GM21529 (cell line): ENCODE measurements around the gene NOC2L.

Experiments
- ATAC-seq: cut with Tn5 transposase; IDR thresholded peaks from one replicate; pipeline ENCODE4 v1.9.1; 2021; ENCODE audit not compliant: unreplicated experiment

NOC2L gene

DNA sequence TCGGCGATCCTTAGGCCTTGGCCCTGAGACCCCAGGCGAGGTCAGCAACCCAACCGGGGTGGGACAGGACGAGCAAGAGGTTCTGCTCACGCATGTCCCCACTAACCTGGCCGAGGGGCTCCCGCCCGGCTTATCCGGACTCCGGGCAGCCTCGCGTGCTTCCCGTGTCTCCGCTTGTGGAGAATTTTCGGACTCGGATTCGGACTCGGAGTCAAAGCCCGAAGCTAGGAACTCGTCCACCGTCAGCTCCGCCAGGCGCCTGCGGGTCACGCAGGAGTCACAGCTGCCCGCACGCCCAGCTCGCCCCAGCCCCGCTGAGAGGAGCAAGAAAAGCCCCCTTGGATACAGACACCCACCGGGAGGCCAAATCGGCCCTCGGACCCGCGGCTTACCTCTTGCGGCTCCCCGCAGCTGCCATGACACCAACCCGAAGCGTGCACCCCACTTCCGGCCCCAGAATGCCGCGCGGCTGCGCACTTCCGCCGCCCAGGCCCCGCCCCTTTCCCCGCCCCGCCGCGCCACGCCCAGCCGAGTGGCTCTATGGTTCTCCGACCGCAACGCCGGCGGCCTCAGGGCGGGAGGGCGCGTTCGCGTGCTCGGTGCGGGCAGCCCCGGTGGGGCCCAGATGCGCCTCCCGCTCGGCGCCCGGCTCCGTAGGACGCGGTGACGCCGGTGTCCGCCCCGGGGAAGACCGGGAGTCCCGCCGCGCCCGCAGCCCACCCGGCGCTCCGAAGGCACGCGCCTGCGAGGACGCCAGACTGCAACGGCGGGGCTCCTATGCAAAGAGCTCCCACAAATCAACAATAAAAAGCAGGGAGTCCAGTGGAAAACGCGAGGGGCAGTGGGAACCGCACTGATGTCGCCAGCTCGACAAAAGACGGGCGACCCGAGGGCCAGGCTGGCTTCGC is at the start of gene NOC2L:
Gene NOC2L (minus strand): TSS at position 434 of the 908 bp plus-strand sequence. CDS start 16 bp downstream, at position 418.
- ATAC-seq: peak; percentile 69

DNA sequence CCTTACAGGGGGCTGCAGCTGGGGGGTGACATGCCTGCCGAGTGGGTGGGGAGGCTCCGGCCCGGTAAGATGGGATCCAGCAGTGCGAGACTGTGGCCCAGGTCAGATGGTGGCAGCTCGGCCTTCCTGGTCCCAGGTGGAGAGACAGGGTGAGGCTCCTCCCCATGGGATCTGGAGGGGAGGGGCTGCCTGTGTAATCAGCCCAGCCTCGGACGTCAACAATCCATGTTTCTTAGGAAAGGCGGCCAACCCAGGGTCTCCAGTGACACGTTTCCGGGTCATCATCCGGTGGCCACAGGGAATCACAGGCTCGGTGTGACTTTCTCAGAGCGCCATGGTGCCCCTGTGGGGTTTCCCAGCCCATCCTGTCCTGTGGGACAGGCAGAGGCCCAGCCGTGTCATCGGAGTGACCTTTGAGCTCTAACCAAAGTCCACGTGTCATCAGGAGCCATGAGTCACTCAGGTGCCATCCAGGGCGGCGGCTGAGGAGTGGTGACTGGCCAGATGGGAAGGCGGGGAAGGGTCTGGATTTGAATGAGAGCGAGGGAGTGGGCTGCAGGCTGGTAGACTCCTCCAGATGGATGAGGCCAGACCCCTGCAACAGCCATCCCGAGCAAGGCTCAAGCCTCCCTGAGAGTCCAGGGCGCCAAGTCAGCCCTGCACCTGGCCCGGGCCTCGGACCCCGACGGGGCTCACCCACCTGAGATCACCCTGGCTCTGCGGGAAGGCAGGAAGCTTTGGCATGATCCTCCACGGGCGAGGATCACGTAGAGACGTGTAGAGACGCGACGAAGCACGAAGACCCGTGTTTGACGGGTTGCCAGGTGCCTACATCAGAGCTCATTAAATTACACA is 47.5 kb upstream of the NOC2L start:
- no peak for ATAC-seq

- no peak for ATAC-seq
Measured at GRCh38 chr1:1005774-1006304, 46.8 kb upstream of the NOC2L start.

DNA sequence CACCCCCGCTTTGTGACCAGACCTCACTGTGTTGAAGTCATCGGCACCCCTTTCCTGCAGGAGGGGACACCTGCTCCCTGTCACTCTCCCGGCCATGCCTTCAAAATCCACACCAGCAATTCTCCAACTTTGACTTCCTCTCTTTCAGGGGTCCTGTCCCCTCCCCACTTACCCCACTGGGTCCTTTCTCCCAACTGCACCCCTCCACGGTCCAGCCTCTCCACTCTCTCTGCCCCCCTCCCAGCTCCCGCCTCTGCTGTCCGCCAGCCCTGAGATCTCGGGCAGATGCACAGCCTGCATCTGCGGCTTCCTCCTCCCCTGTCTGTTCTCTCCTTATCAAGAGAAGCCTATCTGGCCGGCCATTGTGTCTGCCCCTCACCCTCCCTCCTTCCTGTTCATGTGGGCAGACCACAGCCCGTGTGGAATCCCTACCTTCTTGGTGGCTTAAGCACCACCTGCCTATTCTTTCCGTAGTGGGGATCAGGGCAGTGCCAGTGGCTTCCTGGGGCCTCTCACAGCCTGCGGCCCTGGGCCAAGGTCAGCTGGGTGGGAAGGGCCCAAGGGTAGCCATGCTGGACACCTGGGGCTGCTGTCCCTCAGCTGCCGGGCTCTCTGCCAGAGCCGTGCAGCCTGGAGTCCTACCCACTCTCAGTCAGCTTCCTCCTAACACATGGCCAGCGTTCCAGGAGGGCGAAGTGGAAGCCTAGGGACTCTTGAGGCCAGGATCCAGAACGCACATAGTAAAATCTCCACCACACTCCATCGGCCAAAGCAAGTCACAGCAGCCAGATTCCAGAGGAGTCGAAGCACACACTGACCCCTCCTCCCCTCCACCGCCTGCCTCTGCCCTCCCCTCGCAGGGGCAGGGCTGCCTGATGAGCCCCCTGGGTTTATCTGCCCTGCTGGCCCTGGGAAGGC is 46.0 kb upstream of the NOC2L start:
- ATAC-seq: no peak

- ATAC-seq: no peak
Measured at GRCh38 chr1:1004420-1004779, 45.3 kb upstream of the NOC2L start.

DNA sequence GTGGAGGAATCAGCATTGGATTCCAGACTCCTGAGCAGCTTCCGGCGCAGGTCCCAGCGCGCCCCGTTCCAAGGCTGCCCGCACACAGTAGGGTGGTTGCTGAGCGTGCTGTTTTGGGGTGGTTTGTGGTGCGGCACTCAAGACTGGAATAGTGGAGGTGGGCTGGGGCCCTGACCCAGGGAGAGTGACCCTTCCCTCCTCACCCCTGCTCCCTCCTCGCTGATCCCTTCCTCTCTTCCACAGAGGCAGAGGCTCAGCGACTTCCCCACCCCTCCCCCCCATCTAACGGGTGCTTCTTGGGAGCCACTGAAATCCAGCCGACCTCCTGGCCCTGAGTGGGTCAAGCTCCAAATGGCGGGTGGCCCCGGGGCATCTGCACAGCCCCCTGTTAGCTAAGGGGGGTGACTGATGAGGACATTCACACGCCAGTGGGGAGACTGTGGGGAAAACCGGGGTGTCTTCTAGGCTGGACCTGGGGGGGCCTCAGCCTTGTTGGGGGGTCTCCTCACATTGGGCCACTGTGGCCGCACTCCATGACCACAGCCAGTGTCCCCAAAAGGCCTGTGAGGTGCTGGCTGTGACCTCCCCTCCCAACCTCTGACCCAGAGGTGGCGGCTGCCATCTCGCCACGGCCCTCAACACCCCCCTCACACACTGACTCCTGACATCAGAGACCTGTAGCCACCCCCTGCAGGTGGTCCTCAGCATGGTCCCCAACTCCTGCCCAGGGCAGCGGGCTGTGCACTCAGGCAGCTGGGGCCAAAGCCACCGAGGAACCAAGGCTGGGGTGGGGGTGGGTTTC is 44.8 kb upstream of the NOC2L start:
- ATAC-seq: no peak

DNA sequence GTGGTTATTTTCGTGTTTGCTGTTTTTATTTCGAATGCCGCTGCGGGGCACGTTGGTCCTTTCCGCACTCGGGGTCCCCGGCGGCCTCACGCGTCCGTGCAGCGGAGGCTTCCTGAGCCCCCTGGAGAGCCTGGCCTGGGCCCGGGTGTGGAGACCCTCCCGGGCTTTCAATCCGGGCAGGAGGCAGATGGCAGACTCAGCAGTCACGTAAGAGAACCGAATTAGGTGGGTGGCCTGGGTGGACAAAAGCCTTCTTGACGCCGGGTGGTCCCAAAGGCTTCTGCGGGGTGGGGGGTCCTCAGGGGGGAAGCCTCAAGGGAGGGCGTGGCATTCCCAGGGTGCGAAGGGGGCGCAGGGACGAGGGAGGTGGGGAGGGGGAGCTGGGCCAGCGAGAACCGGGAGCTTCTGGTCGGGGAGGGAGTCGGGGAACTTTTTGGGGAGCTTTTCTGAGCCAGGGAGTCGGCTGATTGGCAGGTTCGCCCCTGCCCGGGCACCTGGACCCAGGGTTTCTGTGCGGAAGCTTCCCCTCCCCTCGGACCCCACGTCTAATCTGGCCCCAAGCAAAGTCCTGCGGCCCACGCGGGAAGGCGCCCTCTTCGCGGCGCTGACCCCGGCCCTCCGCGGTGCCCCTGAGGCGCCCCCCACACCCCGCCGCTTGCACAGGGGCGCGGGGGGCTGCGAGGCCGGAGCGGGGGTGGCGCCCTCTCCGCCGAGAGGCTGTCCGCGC is 42.2 kb upstream of the NOC2L start:
- ATAC-seq: no peak

- ATAC-seq: peak; percentile 10
Measured at GRCh38 chr1:1000357-1001056, 41.5 kb upstream of the NOC2L start.

DNA sequence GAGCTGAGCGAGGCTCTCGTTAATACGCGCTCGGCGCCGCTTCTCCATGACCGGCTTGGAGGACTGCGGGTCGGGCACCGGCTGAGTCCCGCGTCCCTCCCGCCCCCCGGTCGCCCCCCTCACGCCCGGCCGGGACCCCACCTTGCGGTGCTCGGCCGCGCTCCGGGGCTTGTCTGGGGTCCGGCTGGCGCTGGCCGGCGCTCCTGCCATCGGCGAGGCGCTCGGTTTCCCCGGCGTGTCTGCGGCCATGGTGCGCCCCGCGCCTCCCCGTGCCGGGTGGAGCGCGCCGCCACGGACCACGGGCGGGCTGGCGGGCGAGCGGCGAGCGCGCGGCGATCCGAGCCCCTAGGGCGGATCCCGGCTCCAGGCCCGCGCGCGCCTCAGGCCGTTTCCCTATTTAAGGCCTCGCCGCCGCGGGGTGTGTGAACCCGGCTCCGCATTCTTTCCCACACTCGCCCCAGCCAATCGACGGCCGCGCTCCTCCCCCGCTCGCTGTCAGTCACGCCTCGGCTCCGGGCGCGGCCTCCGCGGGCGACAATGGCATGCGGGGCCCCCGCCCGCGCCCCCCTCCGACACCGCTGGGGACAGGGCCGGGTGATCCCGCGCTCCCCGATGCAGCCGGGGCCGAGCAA is 40.8 kb upstream of the NOC2L start, which contains the start of gene HES4:
Gene HES4 (minus strand): TSS at position 373 of the 632 bp plus-strand sequence. CDS start 124 bp downstream, at position 249.
- ATAC-seq: peak; percentile 39

- ATAC-seq: no peak
Measured at GRCh38 chr1:998995-999724, 40.1 kb upstream of the NOC2L start.

DNA sequence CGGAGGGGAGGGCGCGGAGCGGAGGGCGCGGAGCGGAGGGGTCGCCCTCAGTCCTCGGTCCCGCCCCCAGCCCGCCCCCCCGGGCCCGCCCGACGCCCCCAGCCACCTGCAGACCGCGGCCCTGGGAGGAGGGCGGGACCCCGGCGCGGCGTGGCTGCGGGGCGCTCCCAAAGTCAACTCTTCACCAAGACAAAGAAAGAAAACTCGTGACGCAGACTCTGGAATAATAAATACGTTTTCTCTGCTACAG is 39.6 kb upstream of the NOC2L start:
- no peak for ATAC-seq

DNA sequence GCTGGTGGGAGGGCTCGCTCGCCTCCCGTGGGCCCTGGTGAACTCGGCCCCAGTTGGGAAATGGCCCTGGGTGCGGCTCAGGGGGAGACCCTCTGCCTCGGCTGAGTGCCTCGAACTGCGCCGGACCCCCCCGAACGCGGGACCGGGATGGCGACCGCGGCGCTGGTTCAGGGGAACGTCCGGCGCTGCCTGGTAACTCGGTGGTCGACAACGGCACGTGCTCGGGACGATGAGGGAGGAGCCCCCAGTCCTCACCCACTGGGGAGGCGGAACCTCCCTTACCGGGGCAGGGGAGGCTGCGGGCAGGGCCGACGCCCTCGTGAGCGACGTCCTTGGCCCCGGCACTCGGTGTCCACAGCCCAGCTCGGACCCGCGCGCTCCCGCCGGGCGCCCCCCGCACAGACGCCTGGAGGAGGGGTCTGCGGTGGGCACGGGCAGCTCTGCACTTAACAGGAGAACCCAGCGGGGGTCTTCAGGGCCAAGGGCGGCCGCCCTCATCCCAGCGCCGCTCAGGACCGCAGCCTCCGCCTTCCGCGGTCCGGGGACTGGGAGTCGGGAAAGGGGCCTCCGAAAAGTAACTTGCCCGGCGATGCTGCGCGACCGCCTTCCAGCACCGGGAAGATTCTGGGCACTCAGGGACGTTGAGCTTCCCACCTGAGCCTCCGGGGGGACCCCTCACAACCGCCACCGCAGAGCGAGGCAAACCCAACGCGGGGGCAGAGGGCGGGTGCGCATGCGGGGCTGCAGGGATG is 39.1 kb upstream of the NOC2L start:
- ATAC-seq: no peak

DNA sequence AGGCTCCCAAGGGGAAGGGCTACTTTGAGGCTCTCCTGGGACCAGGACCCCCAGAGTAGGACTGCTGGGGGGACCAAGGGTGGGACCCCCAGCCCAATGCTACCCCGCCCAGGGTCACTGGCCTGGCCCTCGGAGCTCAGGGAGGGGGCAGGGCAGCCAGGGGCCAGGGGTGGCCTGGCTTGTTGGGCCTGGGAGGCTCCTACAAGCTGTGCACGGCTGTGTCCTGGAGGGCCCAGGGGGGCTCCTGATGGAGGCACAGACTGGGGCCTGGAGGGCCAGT is 38.6 kb upstream of the NOC2L start:
- ATAC-seq: no peak

GRCh38 chr1:996851-997712 is 38.0 kb upstream of the NOC2L start:
- ATAC-seq: no peak

GRCh38 chr1:995665-996633 is 36.9 kb upstream of the NOC2L start:
- no peak for ATAC-seq
